H1 (cell line): Measurements from ENCODE around the gene TTC39A. TPM values are rescaled to one million over a fixed set of nuclear protein-coding genes. Genes with fewer than 3 reads are reported as not detected.

Experiments used
- CTCF ChIA-PET: fragments of 300-600 bp; sonication (Branson Sonifier 250); formaldehyde crosslinking; loops from one replicate; lab custom pipeline; 2021; ENCODE audit not compliant: partially characterized antibody; lab: Charles Lee
- POLR2A ChIA-PET: fragments of 300-600 bp; sonication (Branson Sonifier 250); formaldehyde crosslinking; loops from one replicate; lab custom pipeline; 2021; ENCODE audit warnings: inconsistent platforms; ENCODE audit not compliant: partially characterized antibody; lab: Charles Lee
- DNase-seq, 2 experiments: peaks; one replicate each; pipeline versions ENCODE4 v3.0.0 to v3.0.0-alpha.2; 2010 to 2022; ENCODE audit warnings: low spot score in 2 of 2, low read depth in 1 of 2, mixed read lengths in 1 of 2
- FAIRE-seq: peaks from 2 replicates; lab custom pipeline; 2011; peaks lifted over from hg19 to GRCh38; lab: Jason Lieb, UNC
- H2AFZ ChIP-seq: 2 replicates; pipeline ENCODE4 v1.8.1; 2012; ENCODE audit warnings: low read length, inconsistent platforms
- H2AK5ac ChIP-seq: 2 replicates; pipeline ENCODE4 v1.6.1; 2013; ENCODE audit warnings: low read depth, low read length
- H2BK120ac ChIP-seq: replicated peaks from 2 replicates; pipeline ENCODE3; 2013; ENCODE audit warnings: low read depth, low read length, inconsistent platforms
- H2BK12ac ChIP-seq: 2 replicates; pipeline ENCODE4 v1.6.1; 2013; ENCODE audit warnings: low read depth, low read length
- H2BK15ac ChIP-seq: 2 replicates; pipeline ENCODE4 v1.6.1; 2013; ENCODE audit warnings: low read length
- H2BK20ac ChIP-seq: 2 replicates; pipeline ENCODE4 v1.6.1; 2013; ENCODE audit warnings: low read length
- H2BK5ac ChIP-seq: 2 replicates; pipeline ENCODE4 v1.6.1; 2013; ENCODE audit warnings: low read depth, low read length
- H3K14ac ChIP-seq: 2 replicates; pipeline ENCODE4 v1.6.1; 2013; ENCODE audit warnings: inconsistent platforms; ENCODE audit not compliant: insufficient read length
- H3K18ac ChIP-seq: 2 replicates; pipeline ENCODE4 v1.6.1; 2013; ENCODE audit warnings: low read length; ENCODE audit errors: extremely low read depth
- H3K23ac ChIP-seq: 2 replicates; pipeline ENCODE4 v1.6.1; 2013; ENCODE audit warnings: inconsistent platforms; ENCODE audit not compliant: insufficient read length
- H3K23me2 ChIP-seq: 2 replicates; pipeline ENCODE4 v1.6.1; 2013; ENCODE audit warnings: low read depth, low read length
- H3K27ac ChIP-seq: 2 replicates; pipeline ENCODE4 v1.6.1; 2011; ENCODE audit warnings: low read depth, low read length, inconsistent platforms
- H3K27me3 ChIP-seq, 4 experiments: replicated peaks in 1 of 4; 1 replicate in 1 of 4; 2 replicates in 3 of 4; pipeline versions ENCODE4 v1.6.1 to v1.8.1; 2011 to 2013; ENCODE audit warnings: low read length in 3 of 4, mild to moderate bottlenecking in 3 of 4, inconsistent platforms in 2 of 4, mixed read lengths in 2 of 4, moderate library complexity in 1 of 4; ENCODE audit not compliant: control insufficient read depth in 3 of 4, insufficient read depth in 3 of 4; ENCODE audit errors: extremely low read depth in 1 of 4
- H3K36me3 ChIP-seq, 4 experiments: 2 replicates each; pipeline versions ENCODE4 v1.6.1 to v1.8.1; 2011 to 2013; ENCODE audit warnings: mild to moderate bottlenecking in 4 of 4, low read length in 3 of 4, moderate library complexity in 2 of 4, control low read depth in 1 of 4, inconsistent platforms in 1 of 4; ENCODE audit not compliant: insufficient read depth in 4 of 4, control insufficient read depth in 2 of 4
- H3K4ac ChIP-seq: replicated peaks from 2 replicates; pipeline ENCODE3; 2013; ENCODE audit warnings: low read length, low read depth, mixed read lengths, inconsistent platforms; ENCODE audit not compliant: insufficient read length
- H3K4me1 ChIP-seq, 4 experiments: replicated peaks in 1 of 4; 1 replicate in 1 of 4; 2 replicates in 3 of 4; pipeline versions ENCODE4 v1.6.1 to v1.8.1; 2011 to 2013; ENCODE audit warnings: low read length in 3 of 4, inconsistent platforms in 2 of 4, mixed read lengths in 1 of 4; ENCODE audit not compliant: insufficient read depth in 4 of 4, control insufficient read depth in 3 of 4
- H3K4me2 ChIP-seq, 2 experiments: 2 replicates each; pipeline versions ENCODE4 v1.6.1 to v1.8.1; 2011 to 2013; ENCODE audit warnings: low read depth in 2 of 2, low read length in 2 of 2, control low read depth in 1 of 2, inconsistent platforms in 1 of 2, mild to moderate bottlenecking in 1 of 2; ENCODE audit not compliant: insufficient read depth in 1 of 2
- H3K4me3 ChIP-seq, 4 experiments: fragments of 200-600, 300-600 bp in 1 of 4; sonication (generic), shearing (Covaris generic), sonication (Bioruptor Twin) in 1 of 4; 2 replicates each; pipeline versions ENCODE4 v1.5.1 to v1.8.1; 2011 to 2016; ENCODE audit warnings: low read length in 4 of 4, low read depth in 3 of 4, control low read depth in 2 of 4, inconsistent platforms in 2 of 4, mild to moderate bottlenecking in 2 of 4, mixed read lengths in 1 of 4, moderate library complexity in 1 of 4; ENCODE audit not compliant: insufficient read depth in 2 of 4; ENCODE audit errors: extremely low read depth in 1 of 4
- H3K56ac ChIP-seq: replicated peaks from 2 replicates; pipeline ENCODE3; 2013; ENCODE audit warnings: low read depth, mild to moderate bottlenecking, mixed read lengths, low read length, inconsistent platforms; ENCODE audit not compliant: insufficient read length
- H3K79me1 ChIP-seq: 2 replicates; pipeline ENCODE4 v1.6.1; 2013; ENCODE audit warnings: low read depth, low read length, control low read depth
- H3K79me2 ChIP-seq, 2 experiments: 2 replicates each; pipeline versions ENCODE4 v1.6.1 to v1.8.1; 2012 to 2013; ENCODE audit warnings: low read length in 2 of 2, mild to moderate bottlenecking in 2 of 2, inconsistent platforms in 1 of 2; ENCODE audit not compliant: insufficient read depth in 2 of 2, control insufficient read depth in 1 of 2
- H3K9ac ChIP-seq, 4 experiments: replicated peaks in 1 of 4; 1 replicate in 1 of 4; 2 replicates in 3 of 4; pipeline versions ENCODE4 v1.6.1 to v1.8.1; 2011 to 2013; ENCODE audit warnings: low read depth in 3 of 4, low read length in 3 of 4, control low read depth in 2 of 4, mild to moderate bottlenecking in 2 of 4, moderate library complexity in 2 of 4, inconsistent platforms in 1 of 4; ENCODE audit errors: extremely low read depth in 1 of 4
- H3K9me3 ChIP-seq, 2 experiments: 2 replicates each; pipeline versions ENCODE4 v1.6.1 to v1.8.1; 2012 to 2013; ENCODE audit warnings: mild to moderate bottlenecking in 2 of 2, moderate library complexity in 2 of 2, control low read depth in 1 of 2, inconsistent platforms in 1 of 2, low read depth in 1 of 2, low read length in 1 of 2, mixed read lengths in 1 of 2; ENCODE audit not compliant: insufficient read depth in 2 of 2
- H4K20me1 ChIP-seq, 2 experiments: replicated peaks in 1 of 2; 2 replicates each; pipeline versions ENCODE3 to v1.8.1; 2011 to 2013; ENCODE audit warnings: inconsistent platforms in 2 of 2, low read length in 2 of 2, mild to moderate bottlenecking in 1 of 2; ENCODE audit not compliant: insufficient read depth in 2 of 2, control insufficient read depth in 1 of 2
- H4K5ac ChIP-seq: 2 replicates; pipeline ENCODE4 v1.6.1; 2013; ENCODE audit warnings: low read length, low read depth, mixed read lengths, inconsistent platforms; ENCODE audit not compliant: insufficient read length
- H4K8ac ChIP-seq: 2 replicates; pipeline ENCODE4 v1.8.0; 2013; ENCODE audit warnings: mild to moderate bottlenecking, moderate library complexity, low read length, inconsistent platforms; ENCODE audit not compliant: insufficient read depth; ENCODE audit errors: extremely low read depth
- H4K91ac ChIP-seq: replicated peaks from 2 replicates; pipeline ENCODE3; 2013; ENCODE audit warnings: low read length, mixed read lengths, inconsistent platforms; ENCODE audit not compliant: insufficient read length
- CTBP2 ChIP-seq: IDR thresholded peaks from 2 replicates; pipeline ENCODE4 v1.7.0; 2011; ENCODE audit warnings: borderline replicate concordance, mild to moderate bottlenecking, moderate library complexity, mixed read lengths, low read length; ENCODE audit not compliant: insufficient read depth, insufficient read length
- EGR1 ChIP-seq: IDR thresholded peaks from 2 replicates; pipeline ENCODE4 v1.6.1; 2011; ENCODE audit warnings: low read depth, low read length, borderline replicate concordance
- HDAC2 ChIP-seq, 2 experiments: fragments of 300-600 bp in 1 of 2; sonication (generic) in 1 of 2; IDR thresholded peaks; 2 replicates each; pipeline ENCODE4 v1.6.1; 2011 to 2012; ENCODE audit warnings: low read depth in 2 of 2, low read length in 2 of 2, mild to moderate bottlenecking in 2 of 2, moderate library complexity in 2 of 2, borderline replicate concordance in 1 of 2, inconsistent platforms in 1 of 2
- HDAC6 ChIP-seq: IDR thresholded peaks from one replicate; pipeline ENCODE4 v1.7.1; 2012; ENCODE audit warnings: low read depth, mild to moderate bottlenecking, inconsistent platforms, low read length, moderate library complexity
- JUND ChIP-seq: IDR thresholded peaks from 2 replicates; pipeline ENCODE4 v1.6.1; 2011; ENCODE audit warnings: mild to moderate bottlenecking, improper control_type of control experiment, low read length
- MAX ChIP-seq: IDR thresholded peaks from 2 replicates; pipeline ENCODE4 v1.6.1; 2012; ENCODE audit warnings: inconsistent platforms
- NANOG ChIP-seq: IDR thresholded peaks from 2 replicates; pipeline ENCODE4 v1.6.1; 2011; ENCODE audit warnings: low read length, low read depth, mild to moderate bottlenecking, inconsistent platforms; ENCODE audit not compliant: insufficient read depth, poor library complexity, severe bottlenecking
- NRF1 ChIP-seq: IDR thresholded peaks from 2 replicates; pipeline ENCODE4 v1.6.1; 2011; ENCODE audit warnings: mild to moderate bottlenecking, low read depth, low read length, improper control_type of control experiment
- PHF8 ChIP-seq: fragments of 200-600 bp; sonication (generic); conservative IDR thresholded peaks from 2 replicates; pipeline ENCODE4 v1.7.1; 2012; ENCODE audit warnings: low read depth, mild to moderate bottlenecking, inconsistent platforms, low read length, moderate library complexity
- RFX5 ChIP-seq: IDR thresholded peaks from 2 replicates; pipeline ENCODE4 v1.6.1; 2011; ENCODE audit warnings: low read depth, low read length, improper control_type of control experiment, borderline replicate concordance
- SAP30 ChIP-seq: fragments of 300-600 bp; sonication (generic); IDR thresholded peaks from 2 replicates; pipeline ENCODE4 v1.7.1; 2012; ENCODE audit warnings: low read length, moderate library complexity, mild to moderate bottlenecking, inconsistent platforms; ENCODE audit not compliant: insufficient read depth, insufficient replicate concordance
- SRF ChIP-seq: IDR thresholded peaks from 2 replicates; pipeline ENCODE4 v1.6.1; 2011; ENCODE audit warnings: mild to moderate bottlenecking, low read depth, low read length, moderate library complexity
- WGBS, 2 experiments: shearing (Covaris generic) in 1 of 2; methylation state at CpG; one replicate each; pipeline versions ENCODE4 v1.1.6 to v1.1.7; 2013 to 2015; ENCODE audit warnings: low lambda C conversion rate in 2 of 2, mixed read lengths in 2 of 2, inconsistent platforms in 1 of 2, low coverage in 1 of 2, missing lambda C conversion rate in 1 of 2; ENCODE audit not compliant: insufficient replicate concordance in 2 of 2, insufficient coverage in 1 of 2, insufficient read length in 1 of 2; ENCODE audit errors: extremely low coverage in 1 of 2, missing lambda C conversion rate in 1 of 2; 5-methylcytosine and 5-hydroxymethylcytosine counted together
- polyA plus RNA-seq, 7 experiments: library from polyadenylated mRNA; depleted of rRNA in 3 of 7; stranded (reverse) in 5 of 7; unstranded in 2 of 7; fragments of >200 nt in 5 of 7; fragments of 200-250 nt in 2 of 7; gene quantifications; 1 replicate in 5 of 7; 2 replicates in 1 of 7; 4 replicates in 1 of 7; pipeline versions ENCODE4 v1.2.1 to v1.2.3, GENCODE V29; 2011 to 2013; ENCODE audit warnings: missing spikeins in 2 of 7, mixed read lengths in 2 of 7
- total RNA-seq: library from RNA; stranded (reverse); fragmentation: NEBNext Ultra II Directional; extraction: Animal tissue kit (Norgen Biotek cat#: 25700); gene quantifications from 2 replicates; pipeline ENCODE4 v1.2.1, GENCODE V29; 2021

TTC39A gene
- total and polyA plus RNA-seq, 2 of the 8 experiments (the other 6 are each of a cell fraction or from before 2014, with no cell fraction given) = 5.5 to 5.8 TPM

- FAIRE-seq = no peak
- no peak for TF ChIP-seq RFX5
- no peak for TF ChIP-seq HDAC2 (IDR thresholded peaks at IDR 0.05; ENCODE audit: borderline replicate concordance in 1 of 2, low read depth in 2 of 2, low read length in 2 of 2)
- TF ChIP-seq JUND = no peak
- TF ChIP-seq EGR1 = no peak
- no peak for TF ChIP-seq PHF8
- TF ChIP-seq SRF = no peak
- no peak for TF ChIP-seq MAX
- no peak for TF ChIP-seq HDAC6
- TF ChIP-seq NRF1 = no peak
- TF ChIP-seq NANOG = no peak
- TF ChIP-seq CTBP2 = no peak
- TF ChIP-seq SAP30 = no peak
Observed at GRCh38 chr1:51295926-51296325, 34.4 kb downstream of the TTC39A start.

More at GRCh38 chr1:51295926-51296325, 34.4 kb downstream of the TTC39A start:
- no peak overlapping the region for H3K27ac ChIP-seq
- no peak for DNase-seq
- peak overlapping the region; percentile 23; the same call in 1 of the 2 replicates for H2BK12ac ChIP-seq
- H2AFZ ChIP-seq = 0 out of 2 replicates have a peak overlapping the region, but pooled peaks have one; percentile 36
- H2BK15ac ChIP-seq = no peak overlapping the region
- no peak overlapping the region for H3K14ac ChIP-seq
- no peaks in the 10 kb centered on the region for H3K79me2 ChIP-seq
- no peak overlapping the region for H2BK120ac ChIP-seq
- no peaks in the 10 kb centered on the region for H3K36me3 ChIP-seq
- H4K20me1 ChIP-seq = no peaks in the 10 kb centered on the region
- H3K4me3 ChIP-seq = no peak overlapping the region
- no peak overlapping the region for H2BK20ac ChIP-seq
- H3K4me2 ChIP-seq = no peak overlapping the region
- no peak overlapping the region for H3K4ac ChIP-seq
- no peak overlapping the region for H3K23ac ChIP-seq
- no peak overlapping the region for H3K9ac ChIP-seq
- H3K23me2 ChIP-seq = no peaks in the 10 kb centered on the region
- ChIA-PET POLR2A (interaction anchor here (1.5 to 2.2 kb wide), 4 partner anchors 8 to 60 kb away, joined by 3 to 10 read pairs (median 4); partner anchors contain the start of gene RNF11), CTCF (interaction anchor here (0.6 to 4.5 kb wide), 31 partner anchors 8 to 824 kb away, joined by 3 to 39 read pairs (median 5); partner anchors contain the start of genes RNF11 and TTC39A)
- H3K27me3 ChIP-seq = no peaks in the 10 kb centered on the region; a peak in 1 of 7 replicates
- peak overlapping the region; percentile 62; the same call in 1 of the 2 replicates for H4K8ac ChIP-seq
- H3K79me1 ChIP-seq = no peaks in the 10 kb centered on the region
- H2BK5ac ChIP-seq = no peak overlapping the region
- H3K18ac ChIP-seq = no peak overlapping the region
- no peak overlapping the region for H4K91ac ChIP-seq
- no peak overlapping the region for H3K56ac ChIP-seq
- WGBS, 2 experiments = 92% methylated on average over 11 of the region's 17 CpGs; no CpG with 5 or more reads in 1 of the 2 experiments
- no peak overlapping the region for H4K5ac ChIP-seq
- H3K4me1 ChIP-seq = peaks cover 0 to 7% (median 5%) of the 10 kb centered on the region in 4 experiments; a peak in 5 of 7 replicates
- H2AK5ac ChIP-seq = no peak overlapping the region
- H3K9me3 ChIP-seq = peaks cover 0 to 3% of the 10 kb centered on the region in 2 experiments; a peak in 2 of 4 replicates
